Neural cell (in vitro differentiated cells): ENCODE data around the gene ABHD13.

Source experiments
- CTCF ChIP-seq: fragments of 450-650 bp; IDR thresholded peaks from 2 replicates; pipeline ENCODE4 v1.5.1; 2014; ENCODE audit warnings: antibody characterized with exemption, mild to moderate bottlenecking, moderate library complexity; ENCODE audit not compliant: poor library complexity, severe bottlenecking
- EZH2 ChIP-seq: fragments of 200-600, 300-800 bp; shearing (Covaris generic), sonication (generic); IDR thresholded peaks from 2 replicates; pipeline ENCODE4 v1.6.1; 2014; ENCODE audit warnings: antibody characterized with exemption, low read length, borderline replicate concordance, mild to moderate bottlenecking; ENCODE audit not compliant: insufficient read depth, poor library complexity, severe bottlenecking
- POLR2AphosphoS5 ChIP-seq: IDR thresholded peaks from 2 replicates; pipeline ENCODE4 v1.6.1; 2012
- RAD21 ChIP-seq: fragments of 450-650 bp; conservative IDR thresholded peaks from 2 replicates; pipeline ENCODE4 v1.6.1; 2014; ENCODE audit warnings: antibody characterized with exemption, mild to moderate bottlenecking, moderate library complexity
- REST ChIP-seq: IDR thresholded peaks from 2 replicates; pipeline ENCODE4 v1.6.1; 2012; ENCODE audit warnings: borderline replicate concordance

GRCh38 chr13:108220041-108220440, 1.8 kb downstream of the ABHD13 start:
- TF ChIP-seq REST = no peak
- no peak for TF ChIP-seq POLR2AphosphoS5
- TF ChIP-seq EZH2 = no peak
- no peak for TF ChIP-seq CTCF
- TF ChIP-seq RAD21 = no peak
